ENCODE data around the gene ANO4.
A peak's percentile ranks its signal among the peaks of the same experiment; 100 is the strongest.

Gene ANO4

GRCh38 chr12:101076921-101077320 lies 282.3 kb downstream of the ANO4 start:
- H3K4me1 ChIP-seq (ENCODE audit: insufficient read depth, poor library complexity, severe bottlenecking), result no peaks in the 10 kb centered on the region
- H3K27ac ChIP-seq (ENCODE audit: poor library complexity, severe bottlenecking), result no peak overlapping the region
- no peaks in the 10 kb centered on the region for H3K36me3 ChIP-seq (ENCODE audit: low read depth)
- no peak overlapping the region for H3K4me3 ChIP-seq (ENCODE audit: severe bottlenecking)
- no peaks in the 10 kb centered on the region for H3K27me3 ChIP-seq (ENCODE audit: insufficient read depth, poor library complexity, severe bottlenecking)
- TF ChIP-seq CTCF (IDR thresholded peaks at IDR 0.05; ENCODE audit: poor library complexity, severe bottlenecking), result no peak
- ATAC-seq (ENCODE audit: low read depth), result 0 out of 3 replicates have a peak, but pooled peaks have one; percentile 14
- DNase-seq (ENCODE audit: low spot score), result no peak
- H3K9me3 ChIP-seq (ENCODE audit: severe bottlenecking), result no peaks in the 10 kb centered on the region

GRCh38 chr12:101077791-101078528 lies 283.4 kb downstream of the ANO4 start:
- H3K4me1 ChIP-seq (ENCODE audit: insufficient read depth, poor library complexity, severe bottlenecking), result no peaks in the 10 kb centered on the region
- no peak for DNase-seq (ENCODE audit: low spot score)
- no peak for ATAC-seq (ENCODE audit: low read depth)
- no peaks in the 10 kb centered on the region for H3K9me3 ChIP-seq (ENCODE audit: severe bottlenecking)
- no peak for TF ChIP-seq CTCF (IDR thresholded peaks at IDR 0.05; ENCODE audit: poor library complexity, severe bottlenecking)
- no peak overlapping the region for H3K4me3 ChIP-seq (ENCODE audit: severe bottlenecking)
- H3K36me3 ChIP-seq (ENCODE audit: low read depth), result no peaks in the 10 kb centered on the region
- no peaks in the 10 kb centered on the region for H3K27me3 ChIP-seq (ENCODE audit: insufficient read depth, poor library complexity, severe bottlenecking)
- no peak overlapping the region for H3K27ac ChIP-seq (ENCODE audit: poor library complexity, severe bottlenecking)

GRCh38 chr12:101078536-101079285 lies 284.1 kb downstream of the ANO4 start:
- TF ChIP-seq CTCF (IDR thresholded peaks at IDR 0.05; ENCODE audit: poor library complexity, severe bottlenecking), result no peak
- Histone ChIP-seq H3K27me3 (ENCODE audit: insufficient read depth, poor library complexity, severe bottlenecking) (no peaks in the 10 kb centered on the region), H3K4me1 (ENCODE audit: insufficient read depth, poor library complexity, severe bottlenecking) (no peaks in the 10 kb centered on the region), H3K27ac (ENCODE audit: poor library complexity, severe bottlenecking) (no peak overlapping the region), H3K4me3 (ENCODE audit: severe bottlenecking) (no peak overlapping the region), H3K9me3 (ENCODE audit: severe bottlenecking) (no peaks in the 10 kb centered on the region), H3K36me3 (ENCODE audit: low read depth) (no peaks in the 10 kb centered on the region)
- ATAC-seq (ENCODE audit: low read depth) (no peak), DNase-seq (ENCODE audit: low spot score) (no peak)

GRCh38 chr12:101082706-101083105 lies 288.1 kb downstream of the ANO4 start:
- Histone ChIP-seq H3K27me3 (ENCODE audit: insufficient read depth, poor library complexity, severe bottlenecking) (no peaks in the 10 kb centered on the region), H3K36me3 (ENCODE audit: low read depth) (no peaks in the 10 kb centered on the region), H3K4me1 (ENCODE audit: insufficient read depth, poor library complexity, severe bottlenecking) (peaks cover 5% of the 10 kb centered on the region), H3K27ac (ENCODE audit: poor library complexity, severe bottlenecking) (no peak overlapping the region), H3K9me3 (ENCODE audit: severe bottlenecking) (no peaks in the 10 kb centered on the region), H3K4me3 (ENCODE audit: severe bottlenecking) (no peak overlapping the region)
- ATAC-seq (ENCODE audit: low read depth) (no peak), DNase-seq (ENCODE audit: low spot score) (no peak)
- TF ChIP-seq CTCF (IDR thresholded peaks at IDR 0.05; ENCODE audit: poor library complexity, severe bottlenecking), result no peak

Measured in RWPE2 (cell line).